Loucy (cell line): ENCODE measurements around the gene SLF2.

Experiments
- EZH2phosphoT487 ChIP-seq: fragments of 200-600 bp; IDR thresholded peaks from 2 replicates; pipeline ENCODE4 v1.6.1; 2018; ENCODE audit warnings: antibody characterized with exemption, mild to moderate bottlenecking, moderate library complexity, borderline replicate concordance
- TF ChIP-seq, protein P1 (sequence below): fragments of 200-600 bp; sonication (generic); conservative IDR thresholded peaks from 2 replicates; pipeline ENCODE4 v1.5.1; 2014; ENCODE audit warnings: mild to moderate bottlenecking, antibody characterized with exemption, low read length

DNA sequence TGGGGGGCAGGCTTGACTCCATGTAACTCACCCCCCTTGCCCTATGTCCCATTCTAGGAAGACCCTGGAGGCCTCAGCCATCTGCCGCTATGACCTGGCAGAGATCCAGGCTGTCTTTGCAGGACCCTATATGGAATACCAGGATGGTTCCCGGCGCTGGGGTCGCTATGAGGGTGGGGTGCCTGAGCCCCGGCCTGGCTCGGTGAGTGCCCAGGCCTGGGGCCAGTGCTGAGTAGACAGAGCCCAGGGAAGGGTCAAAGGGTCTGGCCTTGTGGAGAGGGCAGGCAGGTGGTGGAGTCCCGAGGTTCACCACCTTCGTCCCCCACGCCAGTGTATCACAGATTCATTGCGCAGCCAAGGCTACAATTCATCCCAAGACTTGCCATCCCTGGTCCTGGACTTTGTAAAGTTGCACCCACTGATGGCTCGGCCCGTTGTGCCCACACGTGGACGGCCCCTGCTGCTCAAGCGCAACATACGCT, 67.1 kb downstream of the SLF2 start:
- TF ChIP-seq, protein P1, sequence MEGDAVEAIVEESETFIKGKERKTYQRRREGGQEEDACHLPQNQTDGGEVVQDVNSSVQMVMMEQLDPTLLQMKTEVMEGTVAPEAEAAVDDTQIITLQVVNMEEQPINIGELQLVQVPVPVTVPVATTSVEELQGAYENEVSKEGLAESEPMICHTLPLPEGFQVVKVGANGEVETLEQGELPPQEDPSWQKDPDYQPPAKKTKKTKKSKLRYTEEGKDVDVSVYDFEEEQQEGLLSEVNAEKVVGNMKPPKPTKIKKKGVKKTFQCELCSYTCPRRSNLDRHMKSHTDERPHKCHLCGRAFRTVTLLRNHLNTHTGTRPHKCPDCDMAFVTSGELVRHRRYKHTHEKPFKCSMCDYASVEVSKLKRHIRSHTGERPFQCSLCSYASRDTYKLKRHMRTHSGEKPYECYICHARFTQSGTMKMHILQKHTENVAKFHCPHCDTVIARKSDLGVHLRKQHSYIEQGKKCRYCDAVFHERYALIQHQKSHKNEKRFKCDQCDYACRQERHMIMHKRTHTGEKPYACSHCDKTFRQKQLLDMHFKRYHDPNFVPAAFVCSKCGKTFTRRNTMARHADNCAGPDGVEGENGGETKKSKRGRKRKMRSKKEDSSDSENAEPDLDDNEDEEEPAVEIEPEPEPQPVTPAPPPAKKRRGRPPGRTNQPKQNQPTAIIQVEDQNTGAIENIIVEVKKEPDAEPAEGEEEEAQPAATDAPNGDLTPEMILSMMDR, result no peak
- no peak for TF ChIP-seq EZH2phosphoT487
